HG03039 (cell line): ENCODE measurements around the gene APH1A.
A peak's percentile ranks its signal among the peaks of the same experiment; 100 is the strongest.
"Not testable (repeated sequence)": the region's sequence is repeated elsewhere in the genome, so short reads cannot be mapped to it uniquely, and the experiment has no call there.

ENCODE experiments used
- ATAC-seq: cut with Tn5 transposase; IDR thresholded peaks from one replicate; pipeline ENCODE4 v1.9.1; 2021; ENCODE audit warnings: mild to moderate bottlenecking, moderate library complexity; ENCODE audit not compliant: unreplicated experiment

APH1A gene

DNA sequence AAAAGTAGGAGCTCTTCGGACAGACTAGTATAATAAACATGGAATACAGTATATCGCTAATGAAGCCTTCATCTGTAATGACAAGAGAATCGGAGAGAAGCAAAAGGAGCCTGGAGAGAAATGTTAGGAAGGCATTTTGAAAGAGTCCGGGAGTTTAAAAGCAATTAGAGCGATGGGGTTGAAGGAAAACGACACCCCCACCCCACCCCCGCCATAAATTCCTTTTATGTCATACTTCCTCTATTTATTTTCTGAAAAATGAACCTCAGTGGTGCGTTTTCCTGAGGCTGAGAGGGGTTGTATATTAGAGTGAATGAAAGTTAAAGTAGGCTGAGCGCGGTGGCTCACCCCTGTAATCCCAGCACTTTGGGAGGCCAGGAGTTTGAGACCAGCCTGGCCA lies 635 bp upstream of the APH1A start:
- no peak for ATAC-seq

DNA sequence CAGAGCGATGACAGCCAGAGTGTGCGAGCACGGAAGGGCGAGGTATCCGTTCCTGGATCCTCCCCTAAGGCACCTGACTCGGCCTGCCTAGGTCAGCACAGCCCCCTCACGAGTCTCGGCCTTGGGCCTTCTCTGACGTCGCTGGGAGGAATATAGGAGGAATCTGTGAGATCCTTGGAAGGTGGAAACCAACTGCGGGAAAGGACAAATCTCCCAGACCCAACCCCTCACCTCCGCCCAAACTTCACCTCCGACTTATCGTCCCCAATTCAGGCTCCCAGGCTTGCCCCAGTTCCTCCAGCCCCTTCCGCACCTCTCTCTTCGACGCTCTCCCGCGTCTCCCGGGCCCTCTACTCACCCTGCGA lies 494 bp downstream of the APH1A start:
- peak; percentile 7 for ATAC-seq

DNA sequence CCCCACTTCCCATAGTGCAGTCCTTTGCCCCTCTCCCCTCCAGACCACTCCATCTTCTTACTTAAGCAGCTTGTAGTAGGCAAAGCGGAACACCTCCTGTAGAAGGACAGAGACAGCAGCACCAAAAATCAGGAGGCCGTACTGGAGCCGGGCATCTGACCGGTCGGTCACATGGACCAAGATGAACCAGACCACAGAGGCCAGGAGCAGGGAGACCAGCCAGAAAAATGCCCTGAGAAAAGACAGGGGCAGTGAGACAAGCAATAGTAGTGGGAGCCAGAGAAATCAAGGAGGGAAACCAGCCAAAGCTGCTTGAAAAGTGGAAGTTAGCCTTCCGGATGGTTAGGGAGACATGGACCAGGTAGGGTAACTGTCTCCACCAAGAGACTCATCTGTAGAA lies 920 bp downstream of the APH1A start:
- ATAC-seq, result no peak

- no peak for ATAC-seq
These were observed 5.3 kb downstream of the APH1A start for GRCh38 chr1:150263549-150263948.

- no peak for ATAC-seq
These were observed 6.2 kb downstream of the APH1A start for GRCh38 chr1:150262388-150263320.

DNA sequence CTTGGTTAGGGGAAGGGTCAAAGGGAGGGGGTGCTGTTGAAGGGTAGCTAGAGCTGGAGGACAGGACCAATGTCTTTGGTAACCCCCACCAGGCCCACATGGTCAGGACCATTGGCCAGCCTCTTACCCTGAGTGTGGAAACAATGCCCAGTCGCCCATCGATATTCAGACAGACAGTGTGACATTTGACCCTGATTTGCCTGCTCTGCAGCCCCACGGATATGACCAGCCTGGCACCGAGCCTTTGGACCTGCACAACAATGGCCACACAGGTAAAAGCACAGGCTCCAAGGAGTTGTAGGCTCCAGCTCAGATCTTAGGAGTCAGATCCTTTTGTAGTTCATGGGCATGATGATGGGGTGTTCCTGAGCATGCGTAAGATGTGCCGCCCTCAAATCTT lies 7.4 kb downstream of the APH1A start:
- ATAC-seq, result no peak

DNA sequence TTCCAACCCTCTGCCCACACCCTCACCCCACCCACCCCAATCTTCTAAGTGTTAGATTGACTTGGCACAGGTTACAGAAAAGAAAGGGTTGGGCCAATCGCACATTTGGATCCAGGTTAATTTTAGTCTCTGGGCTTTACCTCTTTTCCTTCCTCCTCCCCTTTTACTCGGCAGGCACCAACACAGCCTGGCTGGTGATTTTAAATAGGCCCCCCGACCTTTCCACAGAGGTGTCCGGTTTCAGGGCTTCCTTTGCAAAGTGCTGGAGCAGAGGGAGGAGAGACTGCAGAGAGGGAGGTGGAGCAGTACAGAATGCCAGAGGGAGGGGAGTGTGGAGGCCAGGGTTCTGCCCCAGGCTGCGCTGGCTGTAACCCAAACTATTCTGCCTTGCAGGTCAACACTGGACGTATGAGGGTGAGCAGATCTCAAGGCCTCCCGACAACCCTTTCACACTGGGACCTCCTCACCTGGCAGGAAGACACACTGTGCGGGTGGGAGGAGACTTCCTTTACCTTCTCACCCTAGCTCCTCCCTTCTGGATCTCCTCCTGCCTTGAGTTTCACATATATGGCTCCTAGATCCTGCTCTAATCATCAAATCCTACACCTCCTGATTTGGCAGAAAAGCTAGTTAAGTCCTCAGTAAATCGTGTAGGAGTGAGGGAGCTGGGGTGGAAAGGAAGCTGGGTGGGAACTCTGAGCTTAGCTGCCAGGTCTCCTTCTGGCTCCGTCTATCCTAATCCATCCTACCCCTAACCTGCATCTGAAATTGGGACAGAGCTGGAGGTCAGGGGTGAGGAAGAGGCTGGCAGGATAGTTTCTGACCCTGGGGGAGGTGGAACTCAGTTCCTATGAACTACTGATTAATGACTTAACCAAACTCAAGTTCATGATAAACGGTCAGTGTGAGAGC lies 8.8 kb downstream of the APH1A start:
- no peak for ATAC-seq

DNA sequence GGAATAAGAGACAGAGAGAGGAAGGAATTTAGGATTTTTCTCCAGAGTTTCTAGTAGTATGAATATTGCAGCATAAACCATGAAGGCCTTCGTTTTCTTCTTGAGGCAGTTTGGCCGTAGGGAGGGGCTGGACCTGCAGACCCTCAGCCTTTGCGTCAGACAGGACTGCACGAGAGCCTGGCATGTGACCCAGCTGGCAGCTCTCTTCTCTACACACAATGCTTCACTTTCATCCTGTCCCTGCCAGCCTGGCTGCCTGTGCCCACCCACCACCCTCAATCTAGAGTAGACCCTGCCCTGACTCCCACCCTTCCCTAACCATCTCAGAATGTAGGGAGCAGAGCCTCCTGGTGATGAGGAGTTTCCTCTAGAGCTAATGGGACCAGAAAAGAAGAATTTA lies 9.6 kb downstream of the APH1A start:
- ATAC-seq, result no peak

DNA sequence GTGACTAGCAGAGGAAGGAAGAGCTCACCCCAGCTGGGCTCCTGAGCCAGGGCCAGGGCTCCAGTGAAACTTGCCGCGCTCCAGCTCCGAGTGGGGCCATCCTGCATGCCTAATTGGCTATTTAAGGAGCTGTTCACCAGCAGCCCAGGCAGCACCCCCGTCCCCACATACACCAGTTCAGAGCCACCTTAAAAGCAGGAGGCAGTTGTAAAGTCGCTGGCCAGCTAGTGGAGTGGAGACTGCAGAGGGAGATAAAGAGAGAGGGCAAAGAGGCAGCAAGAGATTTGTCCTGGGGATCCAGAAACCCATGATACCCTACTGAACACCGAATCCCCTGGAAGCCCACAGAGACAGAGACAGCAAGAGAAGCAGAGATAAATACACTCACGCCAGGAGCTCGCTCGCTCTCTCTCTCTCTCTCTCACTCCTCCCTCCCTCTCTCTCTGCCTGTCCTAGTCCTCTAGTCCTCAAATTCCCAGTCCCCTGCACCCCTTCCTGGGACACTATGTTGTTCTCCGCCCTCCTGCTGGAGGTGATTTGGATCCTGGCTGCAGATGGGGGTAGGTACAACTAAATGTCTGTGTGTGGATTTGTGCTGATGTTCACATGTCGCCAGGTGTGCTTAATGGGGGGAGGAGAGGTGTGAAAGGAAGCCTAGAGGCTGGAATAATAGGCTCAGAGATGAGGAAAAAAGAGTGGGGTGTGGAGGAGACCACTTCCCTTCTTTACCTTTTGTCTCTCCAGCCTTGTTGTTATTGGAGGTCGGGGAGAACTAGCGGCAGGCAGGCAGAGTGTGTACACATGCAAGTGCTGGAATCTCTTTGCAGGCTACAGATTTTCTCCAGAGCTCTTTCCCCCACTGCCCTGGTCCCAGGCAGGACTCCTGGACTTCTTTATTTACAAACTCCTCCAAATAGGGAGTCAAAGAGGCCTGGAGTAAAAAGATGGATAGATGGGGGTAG lies 10.9 kb downstream of the APH1A start, which contains the start of gene CA14:
TSS of gene CA14 (plus strand) at position 151 of the 962 bp plus-strand sequence. CDS start at position 506, 355 bp downstream.
- no peak for ATAC-seq

- no peak for ATAC-seq
These were observed 12.1 kb downstream of the APH1A start for GRCh38 chr1:150256554-150257341.

GRCh38 chr1:150256198-150256553 lies 12.6 kb downstream of the APH1A start:
- no peak for ATAC-seq

GRCh38 chr1:150249936-150250335 lies 18.9 kb downstream of the APH1A start:
- no peak for ATAC-seq

DNA sequence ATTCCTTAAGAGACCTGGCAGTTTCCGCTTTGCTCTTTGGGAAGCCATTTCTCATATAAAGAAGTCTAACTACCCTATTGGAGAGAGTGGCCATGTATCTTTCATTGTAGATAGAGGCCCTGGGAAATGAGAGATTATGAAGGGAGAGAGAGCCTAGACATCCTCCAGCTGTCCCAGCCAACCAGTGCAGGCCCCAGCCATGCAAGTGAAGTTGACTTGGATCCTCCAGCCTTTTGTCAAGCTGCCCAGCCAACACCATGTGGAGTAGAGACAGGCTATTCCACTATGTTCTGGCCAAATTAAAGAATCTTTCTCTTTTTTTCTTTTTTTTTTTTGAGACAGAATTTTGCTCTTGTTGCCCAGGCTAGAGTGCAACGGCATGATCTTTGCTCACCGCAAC lies 25.8 kb downstream of the APH1A start:
- ATAC-seq, result no peak

- ATAC-seq, result no peak
These were observed 31.1 kb downstream of the APH1A start for GRCh38 chr1:150237746-150238145.

- not testable (repeated sequence) for ATAC-seq
These were observed 31.6 kb downstream of the APH1A start for GRCh38 chr1:150237176-150237575.

GRCh38 chr1:150236614-150237100 lies 32.2 kb downstream of the APH1A start:
- ATAC-seq, result no peak

DNA sequence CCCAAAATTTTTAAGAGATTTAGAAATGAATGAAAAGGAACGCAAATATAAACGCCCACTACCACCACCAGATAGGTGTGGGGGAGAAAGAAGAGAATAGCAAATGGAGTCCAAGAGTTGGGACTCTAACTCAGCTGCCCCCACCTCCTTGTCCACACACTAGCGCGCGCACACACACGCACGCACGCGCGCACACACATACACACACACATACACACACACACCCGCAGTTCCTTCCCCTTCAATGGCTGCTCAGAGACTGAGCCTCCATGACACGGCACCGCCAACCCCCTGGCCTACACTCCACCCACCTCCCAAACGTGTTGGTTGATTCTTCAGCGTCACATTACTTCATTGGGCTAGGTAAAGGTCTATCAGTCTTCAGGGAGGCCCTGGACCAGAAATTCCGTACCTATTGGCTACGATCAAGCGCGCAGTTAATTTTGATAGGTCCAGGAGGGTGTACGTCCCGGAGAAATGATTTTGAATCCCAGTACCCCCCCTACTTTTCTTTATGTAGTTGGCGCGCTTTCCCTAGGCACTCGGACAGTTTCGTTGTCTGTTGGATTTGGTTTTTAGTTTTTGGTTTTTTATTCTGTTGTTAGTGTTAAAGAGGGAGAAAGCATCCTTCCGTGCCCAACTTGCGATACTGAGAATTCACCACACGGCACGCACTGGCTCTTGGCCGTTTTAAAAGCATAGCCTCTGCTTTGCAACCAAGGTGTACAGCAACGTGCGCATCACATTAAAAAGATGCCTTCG lies 32.8 kb downstream of the APH1A start, which contains the start of gene ANP32E:
TSS of gene ANP32E (minus strand) at position 261 of the 762 bp plus-strand sequence. CDS start 326 bp downstream, outside the sequence.
- peak; percentile 71 for ATAC-seq

DNA sequence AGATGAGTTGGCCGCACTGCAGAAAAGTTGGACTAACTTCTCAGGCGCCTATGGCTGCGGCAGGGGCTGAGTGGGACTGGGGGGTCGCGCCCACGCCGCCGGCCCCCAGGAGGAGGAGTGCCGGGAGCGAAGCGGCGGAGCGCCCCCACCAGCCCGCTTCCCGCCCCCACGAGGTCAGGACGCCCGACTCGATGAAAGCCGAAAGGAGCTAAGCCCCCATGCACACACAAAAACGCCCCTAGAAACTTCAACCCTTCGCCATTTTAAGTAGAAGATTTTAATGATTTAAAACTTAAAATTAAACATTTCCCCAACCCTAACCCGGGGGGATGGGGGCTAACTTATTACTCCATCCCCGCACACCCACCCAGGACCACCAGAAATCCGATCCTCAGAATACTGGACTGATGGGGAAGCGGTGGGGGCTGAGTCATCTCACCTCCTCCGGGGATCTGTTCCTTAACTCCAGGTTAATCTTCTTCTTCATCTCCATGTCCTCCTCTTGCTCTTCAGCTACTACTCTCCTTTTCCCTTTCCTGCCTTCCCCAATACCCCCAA lies 33.4 kb downstream of the APH1A start:
- no peak for ATAC-seq
